HepG2 (cell line): ENCODE data around the gene ZACN. TPM values are rescaled to one million over a fixed set of nuclear protein-coding genes. Genes with fewer than 3 reads are reported as not detected.

Experiments used
- ARID4A ChIP-seq: sonication (generic); formaldehyde crosslinking; IDR thresholded peaks from 2 replicates; pipeline ENCODE4 v1.5.0; 2020; ENCODE audit warnings: mild to moderate bottlenecking, missing genetic modification reagents, borderline replicate concordance
- CENPT ChIP-seq: sonication (generic); formaldehyde crosslinking; IDR thresholded peaks from 2 replicates; pipeline ENCODE4 v1.8.0; 2022; ENCODE audit warnings: low read depth, mild to moderate bottlenecking, moderate library complexity, missing genetic modification reagents
- KDM5A ChIP-seq: fragments of 200-600 bp; sonication (generic); IDR thresholded peaks from 2 replicates; pipeline ENCODE4 v1.7.0; 2018; ENCODE audit warnings: antibody characterized with exemption, mild to moderate bottlenecking, low read length, borderline replicate concordance
- MXI1 ChIP-seq: IDR thresholded peaks from 3 replicates; pipeline ENCODE4 v1.6.1; 2012; ENCODE audit warnings: low read depth, low read length, inconsistent platforms, borderline replicate concordance
- RAD51 ChIP-seq: fragments of 450-650 bp; IDR thresholded peaks from 2 replicates; pipeline ENCODE4 v1.6.1; 2016; ENCODE audit warnings: borderline replicate concordance
- RFX3 ChIP-seq: IDR thresholded peaks from 2 replicates; pipeline ENCODE4 v1.6.1; 2016; ENCODE audit warnings: missing biosample characterization, missing genetic modification reagents
- RNF2 ChIP-seq: fragments of 450-650 bp; conservative IDR thresholded peaks from 2 replicates; pipeline ENCODE4 v1.6.1; 2016; ENCODE audit warnings: low read depth
- SIN3A ChIP-seq: IDR thresholded peaks from 2 replicates; pipeline ENCODE4 v1.6.1; 2011; ENCODE audit warnings: low read depth, mild to moderate bottlenecking, control low read depth, low read length, borderline replicate concordance
- SOX6 ChIP-seq, 2 experiments: fragments of 450-650 bp in 1 of 2; sonication (generic) in 1 of 2; formaldehyde crosslinking in 1 of 2; IDR thresholded peaks; 2 replicates each; pipeline versions ENCODE4 v1.4.0 to v1.6.1; 2017 to 2020; ENCODE audit warnings: antibody characterized with exemption in 1 of 2, mild to moderate bottlenecking in 1 of 2, missing genetic modification reagents in 1 of 2
- WIZ ChIP-seq: sonication (generic); formaldehyde crosslinking; IDR thresholded peaks from 2 replicates; pipeline ENCODE4 v1.5.1; 2020; ENCODE audit warnings: mild to moderate bottlenecking, missing genetic modification reagents
- ZBTB20 ChIP-seq: sonication (generic); formaldehyde crosslinking; IDR thresholded peaks from 2 replicates; pipeline ENCODE4 v1.8.1; 2023; ENCODE audit warnings: missing genetic modification reagents, low read depth, mild to moderate bottlenecking, borderline replicate concordance
- ZBTB33 ChIP-seq: sonication (generic); formaldehyde crosslinking; IDR thresholded peaks from 2 replicates; pipeline ENCODE4 v1.4.0; 2020; ENCODE audit warnings: missing genetic modification reagents
- ZHX1 ChIP-seq: sonication (generic); formaldehyde crosslinking; IDR thresholded peaks from 2 replicates; pipeline ENCODE4 v1.8.1; 2022; ENCODE audit warnings: low read depth, mild to moderate bottlenecking, missing genetic modification reagents
- ZNF230 ChIP-seq: sonication (generic); formaldehyde crosslinking; IDR thresholded peaks from 2 replicates; pipeline ENCODE4 v1.4.0; 2020; ENCODE audit warnings: mild to moderate bottlenecking, missing genetic modification reagents
- ZNF253 ChIP-seq: sonication (generic); formaldehyde crosslinking; IDR thresholded peaks from 2 replicates; pipeline ENCODE4 v1.8.0; 2022; ENCODE audit warnings: mild to moderate bottlenecking, missing genetic modification reagents, borderline replicate concordance
- ZNF350 ChIP-seq: sonication (generic); formaldehyde crosslinking; IDR thresholded peaks from 2 replicates; pipeline ENCODE4 v1.4.0; 2020; ENCODE audit warnings: mild to moderate bottlenecking, low read depth, missing genetic modification reagents, borderline replicate concordance
- polyA plus RNA-seq, 8 experiments: library from polyadenylated mRNA; depleted of rRNA in 3 of 8; stranded (reverse) in 7 of 8; unstranded in 1 of 8; fragments of >200 nt; fragmentation: Illumina TruSeq in 4 of 8; extraction: Trizol in 4 of 8; gene quantifications; 2 replicates each; pipeline versions ENCODE4 v1.2.1 to v1.2.3, GENCODE V29; 2011 to 2016; ENCODE audit warnings: low read depth in 4 of 8, missing spikeins in 1 of 8, mixed read lengths in 1 of 8; ENCODE audit not compliant: insufficient read depth in 1 of 8
- total RNA-seq, 5 experiments: library from RNA; depleted of rRNA; stranded (reverse); fragments of >200 nt; fragmentation: Illumina TruSeq; extraction: Trizol; gene quantifications; 2 replicates each; pipeline ENCODE4 v1.2.3, GENCODE V29; 2016; ENCODE audit warnings: low read depth in 1 of 5

ZACN gene
- total and polyA plus RNA-seq, 2 of the 13 experiments (the other 11 are each of a cell fraction or from before 2014, with no cell fraction given): 0.11 to 0.15 TPM

GRCh38 chr17:76072148-76072858 lies 6.7 kb upstream of the ZACN start, which contains the start of gene SRP68 (continued):
- TF ChIP-seq CENPT (CRISPR knock-in tag) (no peak), ZNF350 (peak; percentile 81), RFX3 (CRISPR knock-in tag) (no peak), WIZ (CRISPR knock-in tag) (no peak; the same call in 1 of the 2 replicates), ARID4A (peak; percentile 99), ZNF230 (CRISPR knock-in tag) (peak; percentile 93), ZHX1 (CRISPR knock-in tag) (peak; percentile 95), ZNF253 (CRISPR knock-in tag) (peak; percentile 84; the same call in 1 of the 2 replicates), RNF2 (peak; percentile 87; the same call in 1 of the 2 replicates), MXI1 (peak; percentile 92; the same call in 2 of the 3 replicates), RAD51 (no peak), ZBTB33 (peak; percentile 40), SOX6 (IDR thresholded peaks at IDR 0.05) (no peak), SOX6 (CRISPR knock-in tag; IDR thresholded peaks at IDR 0.05) (peak; percentile 70), KDM5A (peak; percentile 91), ZBTB20 (CRISPR knock-in tag) (peak; percentile 92), SIN3A (peak; percentile 85; the same call in 1 of the 2 replicates)
